Measurements from ENCODE around the gene SURF6.

- TF ChIP-seq CTCF (conservative IDR thresholded peaks at IDR 0.05): no peak
- no peak for TF ChIP-seq EZH2 (IDR thresholded peaks at IDR 0.05; ENCODE audit: low read depth)
Observed at GRCh38 chr9:133280392-133280791, 55.6 kb downstream of the SURF6 start.
